ENCODE results near the gene NADK2.

GRCh38 chr5:36152324-36153297 lies 89.1 kb downstream of the NADK2 start:
- TF ChIP-seq CTCF (IDR thresholded peaks at IDR 0.05) (no peak), POLR2A (IDR thresholded peaks at IDR 0.05) (no peak), EP300 (IDR thresholded peaks at IDR 0.05) (no peak)

Data from ovary (tissue), 3 donors.